D721Med (cell line): ENCODE data around the gene SETDB1.

Source experiments
- DNase-seq: peaks from one replicate; pipeline ENCODE4 v3.0.0; 2011; ENCODE audit warnings: low spot score; ENCODE audit not compliant: insufficient read length
- FAIRE-seq: peaks from 2 replicates; lab custom pipeline; 2011; peaks lifted over from hg19 to GRCh38; lab: Jason Lieb, UNC
- CTCF ChIP-seq: IDR thresholded peaks from 2 replicates; pipeline ENCODE4 v1.5.1; 2012; ENCODE audit warnings: mild to moderate bottlenecking, control low read depth; ENCODE audit not compliant: insufficient read depth; ENCODE audit errors: missing control alignments

The SETDB1 gene

GRCh38 chr1:150999051-150999674 lies 73.0 kb downstream of the SETDB1 start:
- no peak for DNase-seq
- no peak for TF ChIP-seq CTCF
- FAIRE-seq, result no peak

- no peak for FAIRE-seq
- TF ChIP-seq CTCF, result no peak
These were observed 73.8 kb downstream of the SETDB1 start for GRCh38 chr1:150999926-151000325.

GRCh38 chr1:151000408-151000807 lies 74.2 kb downstream of the SETDB1 start:
- FAIRE-seq, result no peak
- DNase-seq, result no peak
- TF ChIP-seq CTCF, result no peak

More at GRCh38 chr1:150999926-151000325, 73.8 kb downstream of the SETDB1 start:
- DNase-seq, result no peak

- DNase-seq (no peak), FAIRE-seq (no peak)
- TF ChIP-seq CTCF, result no peak
These were observed 75.4 kb downstream of the SETDB1 start for GRCh38 chr1:151001602-151002001.

- DNase-seq (no peak), FAIRE-seq (no peak)
- TF ChIP-seq CTCF, result no peak
These were observed 75.9 kb downstream of the SETDB1 start for GRCh38 chr1:151002051-151002450.

GRCh38 chr1:151002611-151003010 lies 76.4 kb downstream of the SETDB1 start:
- DNase-seq (no peak), FAIRE-seq (no peak)
- no peak for TF ChIP-seq CTCF

- DNase-seq (no peak), FAIRE-seq (no peak)
- no peak for TF ChIP-seq CTCF
These were observed 77.0 kb downstream of the SETDB1 start for GRCh38 chr1:151003180-151003579.
